Pancreas (tissue), 10 donors: ENCODE measurements around the gene PLEKHM3. TPM values are rescaled to one million over a fixed set of nuclear protein-coding genes. Genes with fewer than 3 reads are reported as not detected.

ENCODE experiments used
- ATAC-seq, 4 donors: fragments of 200-7000 bp; cut with Tn5 transposase; one replicate each; pipeline versions ENCODE4 v1.8.0 to v1.9.1; 2020; ENCODE audit warnings: mild to moderate bottlenecking in 4 of 4, moderate library complexity in 4 of 4
- DNase-seq, 6 donors: peaks; one replicate each; pipeline ENCODE4 v3.0.0-alpha.2; 2020
- FAIRE-seq: peaks from 2 replicates; lab custom pipeline; 2012; peaks lifted over from hg19 to GRCh38; lab: Jason Lieb, UNC
- H3K27ac ChIP-seq, 4 donors: fragments of 200-600 bp; sonication (generic); 1 replicate in 3 of 4; 2 replicates in 1 of 4; pipeline versions ENCODE4 v1.5.0 to v1.8.0; 2020
- H3K27me3 ChIP-seq, 4 donors: fragments of 200-600 bp; one replicate each; pipeline ENCODE4 v1.8.0; 2021
- H3K36me3 ChIP-seq, 3 donors: fragments of 200-600 bp; sonication (generic) in 1 of 3; one replicate each; pipeline versions ENCODE4 v1.5.0 to v1.8.0; 2020 to 2021
- H3K4me1 ChIP-seq, 3 donors: fragments of 200-600 bp; one replicate each; pipeline ENCODE4 v1.8.0; 2021
- H3K4me3 ChIP-seq, 4 donors: fragments of 200-600 bp; sonication (generic) in 2 of 4; one replicate each; pipeline versions ENCODE4 v1.5.0 to v1.8.0; 2020 to 2021
- H3K9me3 ChIP-seq, 4 donors: fragments of 200-600 bp; one replicate each; pipeline ENCODE4 v1.8.0; 2021
- CTCF ChIP-seq, 4 donors: fragments of 200-600 bp; sonication (generic) in 3 of 4; IDR thresholded peaks; one replicate each; pipeline versions ENCODE4 v1.5.0 to v1.8.0; 2021; ENCODE audit warnings: antibody characterized with exemption in 4 of 4
- WGBS, 2 donors: extraction: QIAGEN DNeasy Blood & Tissue Kit; methylation state at CpG; one replicate each; pipeline ENCODE4 v1.1.7; 2013; 5-methylcytosine and 5-hydroxymethylcytosine counted together
- intact Hi-C, 3 donors: fragments of 100-400 bp; cut with DNase I; formaldehyde crosslinking; loops; one replicate each; pipeline versions ENCODE4 v1.11.1 to v1.14.2; 2022
- polyA plus RNA-seq, 2 donors: library from polyadenylated mRNA; stranded (reverse); fragments of 200-250 nt; gene quantifications; one replicate each; pipeline ENCODE4 v1.2.3, GENCODE V29; 2013
- total RNA-seq, 6 donors: library from RNA; stranded (reverse); fragmentation: NEBNext Ultra II Directional in 4 of 6; extraction: Animal tissue kit (Norgen Biotek cat#: 25700) in 4 of 6; gene quantifications; one replicate each; pipeline versions ENCODE4 v1.2.1 to v1.2.4, GENCODE V29; 2021 to 2023
- donor health status: healthy with polysubstance abuse.
- donor health status: DM: no; HTN: no; CAD: no; lungs with moderate emphysema.
- donor health status: DM: no; HTN: no; CAD: no.
- donor health status: control.
- donor health status: control.
- donor health status: Bipolar disorder and iron deficiency.
- donor health status: DM: yes; HTN: yes; CAD: no.
- donor health status: DM: no; HTN: no; CAD: no.
- donor health status: DM: no; HTN: no; CAD: no.
- donor health status: DM: yes; HTN: yes; CAD: no.

PLEKHM3 gene
- total and polyA plus RNA-seq, 8 donors, result 3.0 to 10.2 (median 5.4) TPM

- FAIRE-seq (no peak), DNase-seq (no peak), ATAC-seq (no peak)
- no peak for TF ChIP-seq CTCF (IDR thresholded peaks at IDR 0.05)
- Histone ChIP-seq H3K27ac (peak overlapping the region in 1 of 4 donors; percentile 44), H3K9me3 (no peaks in the 10 kb centered on the region), H3K4me1 (peaks cover 0 to 11% (median 8%) of the 10 kb centered on the region in 3 donors), H3K36me3 (no peaks in the 10 kb centered on the region), H3K4me3 (no peak overlapping the region), H3K27me3 (no peaks in the 10 kb centered on the region)
- intact Hi-C loops, result no loop called here
- 91% methylated on average over 8 of the region's 8 CpGs for WGBS, 2 donors
Measured at GRCh38 chr2:207898354-207898695, 127.0 kb downstream of the PLEKHM3 start.

GRCh38 chr2:207897541-207898353, 127.6 kb downstream of the PLEKHM3 start:
- intact Hi-C loops, result no loop called here
- peaks cover 0 to 11% (median 8%) of the 10 kb centered on the region in 3 donors for H3K4me1 ChIP-seq
- TF ChIP-seq CTCF (IDR thresholded peaks at IDR 0.05), result no peak
- 54 to 61% methylated on average over 9 of the region's 9 CpGs for WGBS, 2 donors
- H3K27me3 ChIP-seq, result no peaks in the 10 kb centered on the region
- H3K9me3 ChIP-seq, result no peaks in the 10 kb centered on the region
- DNase-seq (no peak), ATAC-seq (peak in 3 of 4 donors; percentile 47 to 78 (median 68)), FAIRE-seq (no peak)
- no peaks in the 10 kb centered on the region for H3K36me3 ChIP-seq
- no peak overlapping the region for H3K4me3 ChIP-seq
- H3K27ac ChIP-seq, result peak overlapping the region in 1 of 4 donors; percentile 44

DNA sequence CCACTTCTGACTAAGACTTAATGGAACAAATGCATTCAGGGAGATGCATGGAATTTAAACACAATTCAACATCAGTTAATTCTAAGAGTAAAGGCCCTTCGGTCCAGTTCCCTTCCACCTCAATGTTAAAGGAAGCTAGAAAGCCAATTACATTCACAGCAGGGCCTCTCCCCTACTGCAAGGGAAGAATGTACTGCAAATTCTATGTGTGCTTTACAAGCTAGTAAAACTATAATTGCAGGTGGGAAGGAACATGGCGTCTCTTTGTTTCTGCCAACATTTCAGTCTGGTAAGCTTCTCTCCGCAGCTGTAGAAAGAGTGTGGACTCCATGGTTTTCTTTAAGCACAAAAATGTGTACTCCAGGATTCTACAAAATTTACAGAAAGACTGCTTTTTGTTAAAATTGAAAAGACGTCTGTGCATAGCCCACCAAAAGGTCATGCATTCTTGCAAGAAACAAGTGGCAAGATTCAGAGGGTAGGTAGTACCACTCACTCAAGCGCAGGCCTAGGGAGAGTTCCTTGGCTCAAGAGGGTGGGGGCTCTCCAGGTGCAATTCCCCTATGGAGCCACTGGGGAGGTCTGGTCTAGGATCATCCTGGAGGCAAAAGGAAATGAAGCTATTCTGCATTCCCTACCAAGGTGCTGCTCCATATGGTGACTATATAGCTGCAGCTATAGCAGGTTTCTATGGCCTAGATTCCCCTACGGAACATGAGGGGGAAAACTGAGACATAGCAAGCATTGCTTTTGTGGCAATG, 128.6 kb downstream of the PLEKHM3 start:
- H3K4me1 ChIP-seq, result peaks cover 0 to 11% (median 8%) of the 10 kb centered on the region in 3 donors
- DNase-seq (no peak), ATAC-seq (peak in 1 of 4 donors; percentile 39), FAIRE-seq (no peak)
- no peaks in the 10 kb centered on the region for H3K36me3 ChIP-seq
- 95 to 96% methylated on average over 6 of the region's 6 CpGs for WGBS, 2 donors
- TF ChIP-seq CTCF (IDR thresholded peaks at IDR 0.05), result no peak
- H3K27me3 ChIP-seq, result no peaks in the 10 kb centered on the region
- intact Hi-C loops, result no loop called here
- H3K27ac ChIP-seq, result no peak overlapping the region
- no peak overlapping the region for H3K4me3 ChIP-seq
- H3K9me3 ChIP-seq, result no peaks in the 10 kb centered on the region

DNA sequence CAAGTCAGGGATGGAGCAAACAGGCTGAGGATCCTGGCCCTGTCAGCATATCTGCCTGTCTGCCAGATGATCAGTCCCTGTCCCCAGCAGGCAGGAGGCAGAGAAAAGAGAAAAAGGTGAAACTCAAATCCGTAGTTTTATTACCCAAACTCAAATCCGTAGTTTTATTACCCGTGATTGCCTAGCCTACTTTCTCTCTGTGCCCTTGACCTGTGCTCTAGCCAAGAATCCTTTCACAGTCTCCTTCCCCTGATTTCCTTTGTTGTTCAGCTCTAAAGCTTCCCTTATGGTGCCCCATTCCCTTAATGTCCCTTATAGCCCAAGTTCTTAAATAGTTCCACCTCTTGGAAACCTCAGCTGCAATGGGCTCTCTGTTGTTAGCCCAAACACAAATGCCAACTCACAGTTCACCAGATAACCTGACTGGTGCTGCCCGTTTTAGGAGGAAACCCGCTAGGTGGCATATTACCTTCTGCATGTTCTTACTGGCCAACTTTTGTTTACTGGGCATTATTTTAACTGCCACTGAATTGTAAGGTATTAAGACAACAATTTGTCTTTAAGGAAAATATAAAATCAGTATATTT, 130.0 kb downstream of the PLEKHM3 start:
- TF ChIP-seq CTCF (IDR thresholded peaks at IDR 0.05), result no peak

More for the DNA sequence above, 130.0 kb downstream of the PLEKHM3 start:
- DNase-seq (no peak), FAIRE-seq (no peak), ATAC-seq (no peak)
- Histone ChIP-seq H3K36me3 (no peaks in the 10 kb centered on the region), H3K27ac (no peak overlapping the region), H3K4me1 (peaks cover 0 to 11% (median 8%) of the 10 kb centered on the region in 3 donors), H3K9me3 (no peaks in the 10 kb centered on the region), H3K27me3 (no peaks in the 10 kb centered on the region), H3K4me3 (no peak overlapping the region)
- intact Hi-C loops, result no loop called here
- 66 to 73% methylated on average over 5 of the region's 5 CpGs for WGBS, 2 donors
